Measurements from ENCODE around the gene TMEM255B. TPM values are rescaled to one million over a fixed set of nuclear protein-coding genes. Genes with fewer than 3 reads are reported as not detected.

TMEM255B gene
- total RNA-seq, 1 donor from 2014 or later, result 0.89 TPM

DNA sequence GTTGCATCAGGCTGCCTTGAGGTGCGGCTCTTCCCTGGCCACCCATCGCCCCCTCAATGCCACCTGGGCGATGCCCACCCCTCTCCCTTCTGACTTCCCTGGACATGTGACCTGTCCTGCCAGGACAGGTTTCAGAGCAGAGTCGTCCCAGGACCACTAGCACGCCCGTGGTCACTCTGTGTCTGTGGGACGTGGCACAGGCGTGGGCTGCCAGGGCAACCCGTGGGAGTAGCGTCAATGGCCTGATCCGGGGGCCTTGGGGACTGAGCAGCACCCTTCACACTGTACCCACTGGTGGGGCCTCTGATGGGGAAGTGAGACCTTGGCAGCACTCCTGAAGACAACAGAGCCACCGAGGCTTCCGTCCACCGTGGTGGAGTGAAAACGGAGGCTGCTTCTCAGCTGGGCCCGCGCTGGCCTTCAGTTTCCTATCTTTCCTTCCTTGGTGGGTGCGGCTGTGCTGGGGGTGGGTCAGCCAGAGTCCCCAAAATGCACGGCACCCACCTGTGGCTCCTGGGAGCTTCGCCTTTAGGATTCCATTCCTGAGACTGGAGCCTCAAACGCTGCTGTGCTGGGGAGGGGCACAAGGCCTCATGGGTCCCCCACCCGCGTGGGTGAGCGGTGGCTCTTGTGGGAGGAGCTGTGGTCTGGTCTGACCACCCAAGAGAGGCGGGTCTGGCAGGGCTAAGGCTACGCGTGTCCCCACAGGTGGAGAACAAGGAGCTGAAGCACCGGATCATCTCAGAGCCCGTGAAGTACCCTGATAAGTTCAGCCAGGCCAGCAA lies 26.7 kb upstream of the TMEM255B start:
- Mint-ChIP-seq H3K9me3 (ENCODE audit: unreplicated experiment) (no peaks in the 10 kb centered on the region), H3K27ac (ENCODE audit: unreplicated experiment) (no peak overlapping the region), H3K4me1 (ENCODE audit: unreplicated experiment) (no peaks in the 10 kb centered on the region), H3K27me3 (ENCODE audit: unreplicated experiment) (no peaks in the 10 kb centered on the region), H3K4me3 (ENCODE audit: unreplicated experiment) (no peak overlapping the region), H3K36me3 (ENCODE audit: unreplicated experiment) (no peaks in the 10 kb centered on the region)
- TF ChIP-seq, protein P1, sequence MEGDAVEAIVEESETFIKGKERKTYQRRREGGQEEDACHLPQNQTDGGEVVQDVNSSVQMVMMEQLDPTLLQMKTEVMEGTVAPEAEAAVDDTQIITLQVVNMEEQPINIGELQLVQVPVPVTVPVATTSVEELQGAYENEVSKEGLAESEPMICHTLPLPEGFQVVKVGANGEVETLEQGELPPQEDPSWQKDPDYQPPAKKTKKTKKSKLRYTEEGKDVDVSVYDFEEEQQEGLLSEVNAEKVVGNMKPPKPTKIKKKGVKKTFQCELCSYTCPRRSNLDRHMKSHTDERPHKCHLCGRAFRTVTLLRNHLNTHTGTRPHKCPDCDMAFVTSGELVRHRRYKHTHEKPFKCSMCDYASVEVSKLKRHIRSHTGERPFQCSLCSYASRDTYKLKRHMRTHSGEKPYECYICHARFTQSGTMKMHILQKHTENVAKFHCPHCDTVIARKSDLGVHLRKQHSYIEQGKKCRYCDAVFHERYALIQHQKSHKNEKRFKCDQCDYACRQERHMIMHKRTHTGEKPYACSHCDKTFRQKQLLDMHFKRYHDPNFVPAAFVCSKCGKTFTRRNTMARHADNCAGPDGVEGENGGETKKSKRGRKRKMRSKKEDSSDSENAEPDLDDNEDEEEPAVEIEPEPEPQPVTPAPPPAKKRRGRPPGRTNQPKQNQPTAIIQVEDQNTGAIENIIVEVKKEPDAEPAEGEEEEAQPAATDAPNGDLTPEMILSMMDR (IDR thresholded peaks at IDR 0.05), result no peak
- DNase-seq (ENCODE audit: extremely low spot score, unreplicated experiment), result no peak

DNA sequence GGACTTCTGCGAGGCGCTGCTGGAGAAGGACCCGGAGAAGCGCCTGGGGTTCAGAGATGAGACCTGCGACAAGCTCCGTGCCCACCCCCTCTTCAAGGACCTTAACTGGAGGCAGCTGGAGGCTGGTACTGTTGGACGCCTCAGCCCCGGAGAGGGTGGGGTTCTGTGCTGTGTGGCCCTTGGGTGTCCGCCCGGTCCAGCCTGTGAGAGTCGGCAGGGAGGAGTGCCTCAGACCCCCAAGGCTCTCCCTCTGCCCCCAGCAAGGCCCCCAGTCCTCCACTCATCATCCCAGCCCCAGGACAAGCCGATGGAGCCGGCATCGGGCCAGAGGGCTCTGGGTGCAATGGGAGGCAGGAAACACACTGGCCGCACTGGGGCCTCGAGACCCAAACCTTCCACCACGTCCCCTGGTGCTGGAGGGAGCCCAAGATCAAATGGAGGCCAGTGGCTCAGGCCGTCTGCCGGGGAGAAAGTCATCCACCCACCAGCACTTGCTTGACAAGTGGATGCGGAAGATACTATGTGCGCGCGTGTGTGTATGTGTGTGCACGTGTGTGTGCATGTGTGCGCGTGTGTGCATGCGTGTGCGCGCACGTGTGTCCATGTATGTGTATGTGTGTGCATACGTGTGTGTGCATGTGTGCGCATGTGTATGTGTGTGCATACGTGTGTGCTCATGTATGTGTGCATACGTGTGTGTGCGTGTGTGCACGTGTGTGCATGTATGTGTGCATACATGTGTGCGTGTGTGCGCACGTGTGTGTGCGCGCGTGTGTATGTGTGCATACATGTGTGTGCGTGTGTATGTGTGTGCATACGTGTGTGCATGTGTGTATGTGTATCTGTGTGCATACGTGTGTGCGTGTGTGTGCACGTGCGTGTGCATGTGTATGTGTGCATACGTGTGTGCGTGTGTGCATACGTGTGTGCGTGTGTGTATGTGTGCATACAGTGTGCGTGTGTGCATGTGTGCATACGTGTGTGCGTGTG lies 25.8 kb upstream of the TMEM255B start:
- Mint-ChIP-seq H3K4me1 (ENCODE audit: unreplicated experiment) (no peaks in the 10 kb centered on the region), H3K27me3 (ENCODE audit: unreplicated experiment) (no peaks in the 10 kb centered on the region), H3K36me3 (ENCODE audit: unreplicated experiment) (no peaks in the 10 kb centered on the region), H3K27ac (ENCODE audit: unreplicated experiment) (no peak overlapping the region), H3K4me3 (ENCODE audit: unreplicated experiment) (no peak overlapping the region), H3K9me3 (ENCODE audit: unreplicated experiment) (no peaks in the 10 kb centered on the region)
- no peak for DNase-seq (ENCODE audit: extremely low spot score, unreplicated experiment)
- TF ChIP-seq, protein P1 (IDR thresholded peaks at IDR 0.05), result no peak

DNA sequence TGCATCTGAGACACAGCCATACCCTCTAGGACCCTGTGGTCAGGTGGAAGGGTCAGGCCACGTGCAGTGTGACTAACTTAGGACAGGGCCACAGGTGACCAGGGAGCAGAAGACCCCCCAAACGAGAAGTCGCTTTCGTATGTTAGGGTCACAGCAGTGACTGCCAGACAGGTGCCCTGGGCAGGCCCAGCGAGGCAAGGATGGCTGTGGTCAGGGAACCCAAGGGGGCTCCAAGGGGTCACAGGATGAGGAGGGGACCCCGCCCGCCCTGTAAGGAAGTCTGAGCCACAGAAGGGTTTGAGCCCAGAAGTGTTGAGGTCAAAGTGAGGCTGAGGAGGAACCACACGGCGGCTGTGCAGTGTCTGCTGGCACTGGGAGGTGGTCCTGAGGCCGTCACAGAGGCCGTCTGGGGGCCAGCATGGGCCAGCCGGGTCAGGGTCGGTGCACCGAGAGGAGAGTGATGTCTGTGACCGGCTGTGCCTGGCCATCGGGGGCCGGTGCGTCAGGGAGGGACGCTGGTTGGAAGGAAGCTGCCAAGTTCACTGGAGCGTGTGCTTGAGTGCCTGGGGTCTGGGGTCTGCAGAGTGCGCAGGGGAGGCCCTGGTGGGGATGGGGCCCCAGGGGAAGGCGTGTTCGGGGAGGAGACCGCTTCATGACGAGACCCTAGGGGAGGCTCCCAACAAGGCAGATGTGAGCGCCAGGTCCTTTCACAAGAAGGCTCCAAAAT lies 24.8 kb upstream of the TMEM255B start:
- TF ChIP-seq, protein P1 (IDR thresholded peaks at IDR 0.05), result no peak
- DNase-seq (ENCODE audit: extremely low spot score, unreplicated experiment), result no peak
- Mint-ChIP-seq H3K9me3 (ENCODE audit: unreplicated experiment) (no peaks in the 10 kb centered on the region), H3K4me3 (ENCODE audit: unreplicated experiment) (no peak overlapping the region), H3K4me1 (ENCODE audit: unreplicated experiment) (no peaks in the 10 kb centered on the region), H3K27ac (ENCODE audit: unreplicated experiment) (no peak overlapping the region), H3K27me3 (ENCODE audit: unreplicated experiment) (no peaks in the 10 kb centered on the region), H3K36me3 (ENCODE audit: unreplicated experiment) (no peaks in the 10 kb centered on the region)

DNA sequence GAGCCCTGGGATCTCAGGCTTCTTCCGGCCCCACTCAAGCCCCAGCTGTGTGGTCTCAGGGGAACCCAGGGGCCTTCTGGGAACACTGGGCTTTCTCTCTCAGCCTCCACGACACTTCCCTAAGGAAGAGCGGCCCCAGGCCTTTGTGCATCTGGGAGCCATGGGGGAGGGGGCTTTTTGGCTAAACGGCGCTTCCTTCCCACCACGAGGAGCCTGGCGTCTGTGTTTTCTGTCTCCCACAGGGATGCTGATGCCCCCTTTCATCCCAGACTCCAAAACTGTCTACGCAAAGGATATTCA lies 24.2 kb upstream of the TMEM255B start:
- H3K27me3 Mint-ChIP-seq (ENCODE audit: unreplicated experiment), result no peaks in the 10 kb centered on the region
- no peaks in the 10 kb centered on the region for H3K9me3 Mint-ChIP-seq (ENCODE audit: unreplicated experiment)
- no peaks in the 10 kb centered on the region for H3K4me1 Mint-ChIP-seq (ENCODE audit: unreplicated experiment)
- TF ChIP-seq, protein P1 (IDR thresholded peaks at IDR 0.05), result no peak
- H3K36me3 Mint-ChIP-seq (ENCODE audit: unreplicated experiment), result no peaks in the 10 kb centered on the region
- no peak overlapping the region for H3K4me3 Mint-ChIP-seq (ENCODE audit: unreplicated experiment)
- DNase-seq (ENCODE audit: extremely low spot score, unreplicated experiment), result no peak
- H3K27ac Mint-ChIP-seq (ENCODE audit: unreplicated experiment), result no peak overlapping the region
